Astrocyte (in vitro differentiated cells and primary cell): ENCODE measurements around the gene MED13.

Experiments used
- CTCF ChIP-seq: IDR thresholded peaks from 2 replicates; pipeline ENCODE4 v1.5.1; 2011; ENCODE audit warnings: low read depth, mild to moderate bottlenecking, inconsistent platforms, low read length, moderate library complexity; ENCODE audit not compliant: insufficient read depth
- EZH2 ChIP-seq: IDR thresholded peaks from 2 replicates; pipeline ENCODE4 v1.6.1; 2012; ENCODE audit warnings: mild to moderate bottlenecking, low read length, inconsistent platforms; ENCODE audit not compliant: insufficient read depth

DNA sequence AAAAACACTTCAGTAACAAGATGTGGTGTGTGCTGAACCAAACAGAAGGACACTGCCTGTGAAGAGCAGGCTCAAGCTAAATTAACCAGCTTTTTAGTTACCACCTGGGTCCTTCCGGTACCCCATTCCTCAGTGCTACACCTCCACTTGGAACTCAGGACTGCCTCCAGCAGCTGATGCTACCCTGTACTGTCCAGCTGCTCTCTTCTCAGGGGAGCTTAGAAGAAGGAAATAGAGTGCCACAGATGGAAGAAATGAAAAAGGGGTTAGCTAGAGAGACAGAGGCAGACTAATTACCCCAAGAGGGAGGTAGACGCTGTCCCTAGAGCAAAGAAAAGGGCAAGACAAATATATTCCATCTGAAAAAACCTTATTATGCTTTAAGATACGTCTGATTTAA lies 5.7 kb downstream of the MED13 start:
- TF ChIP-seq EZH2 (no peak), CTCF (no peak)
